Measurements from ENCODE around the gene COG5.
"Not testable (repeated sequence)": the region's sequence is repeated elsewhere in the genome, so short reads cannot be mapped to it uniquely, and the experiment has no call there.

COG5 gene

DNA sequence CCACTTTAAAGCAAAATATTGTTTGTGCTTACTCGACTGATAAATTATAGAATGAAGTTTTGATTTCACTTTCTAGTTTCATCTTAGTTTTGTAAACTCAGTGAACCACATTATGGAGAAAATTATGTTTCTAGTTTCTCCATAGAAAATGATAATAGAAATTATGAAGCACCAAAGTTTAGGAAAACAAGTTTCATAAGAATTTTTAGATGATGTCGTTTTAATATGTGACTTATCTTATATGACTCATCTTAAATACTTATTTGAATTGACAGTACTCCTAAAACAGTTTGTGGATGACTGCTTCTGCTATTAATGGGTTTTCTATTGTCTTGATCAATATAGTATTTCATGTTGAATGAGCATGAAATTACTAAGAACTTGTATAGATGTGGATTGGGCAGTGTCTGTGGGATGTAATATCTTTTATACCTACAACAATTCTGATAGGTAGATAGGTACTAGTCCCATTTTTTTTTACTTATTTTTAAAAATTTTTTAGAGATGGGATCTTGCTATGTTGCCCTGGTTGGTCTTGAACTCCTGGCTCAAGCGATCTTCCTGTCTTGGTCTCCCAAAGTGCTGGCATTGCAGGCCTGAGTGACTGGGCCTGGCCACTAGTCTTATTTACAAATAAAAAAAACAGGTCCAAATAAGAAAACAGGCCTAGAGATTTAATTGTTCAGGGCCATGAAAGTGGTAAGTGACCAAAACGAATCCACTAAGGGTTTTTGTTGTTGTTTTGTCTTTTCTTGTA is 391.3 kb downstream of the COG5 start:
- no peak for DNase-seq

DNA sequence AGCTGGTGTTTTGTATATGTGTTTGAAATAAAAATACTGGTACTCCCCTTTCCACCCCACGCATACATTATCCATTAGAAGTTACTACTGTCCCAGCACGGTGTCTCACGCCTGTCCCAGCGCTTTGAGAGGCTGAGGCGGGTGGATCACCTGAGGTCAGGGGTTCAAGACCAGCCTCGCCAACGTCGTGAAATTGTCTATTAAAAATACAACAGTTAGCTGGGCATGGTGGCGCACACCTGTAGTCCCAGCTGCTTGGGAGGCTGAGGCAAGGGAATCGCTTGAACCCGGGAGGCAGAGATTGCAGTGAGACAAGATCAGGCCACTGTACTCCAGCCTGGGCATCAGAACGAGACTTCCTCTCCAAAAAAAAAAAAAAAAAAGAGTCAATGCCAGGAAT is 392.2 kb downstream of the COG5 start:
- DNase-seq, result no peak

DNA sequence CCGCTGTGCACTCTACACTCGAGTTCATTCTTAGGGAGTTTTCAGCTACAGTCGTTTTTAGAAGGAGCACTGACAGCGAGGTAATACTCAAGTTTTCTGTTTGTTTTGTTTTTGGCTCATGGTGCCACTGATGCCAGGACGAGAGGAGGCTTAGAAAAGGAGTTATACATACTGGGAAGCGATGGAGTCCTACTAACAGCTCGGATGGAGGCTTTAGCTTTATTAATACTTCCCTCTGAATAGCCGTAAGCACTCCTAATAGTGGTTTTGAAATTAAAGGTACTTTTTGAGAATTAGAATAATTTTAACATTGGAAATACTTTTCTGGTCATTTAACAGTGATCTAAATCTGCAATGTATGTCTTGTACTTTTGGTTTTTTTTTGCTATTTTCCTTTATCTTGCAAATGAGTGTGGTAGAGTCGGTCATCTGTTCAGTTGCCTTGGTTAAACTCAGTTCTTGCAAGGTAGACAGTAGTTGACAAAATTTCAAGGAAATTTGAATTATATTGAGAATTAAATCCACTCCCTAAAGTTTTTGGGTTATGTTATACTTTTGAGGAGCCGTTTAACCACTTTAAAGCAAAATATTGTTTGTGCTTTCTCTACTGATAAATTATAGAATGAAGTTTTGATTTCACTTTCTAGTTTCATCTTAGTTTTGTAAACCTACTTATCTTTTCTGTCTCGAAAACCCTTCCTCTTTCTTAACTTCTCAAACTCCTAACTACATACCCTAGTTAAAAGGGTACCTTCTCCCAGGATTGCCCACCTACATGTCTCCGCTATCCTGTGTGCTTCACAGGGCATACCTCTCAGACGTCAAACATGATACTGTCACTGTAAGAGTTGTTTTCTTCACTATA is 393.4 kb downstream of the COG5 start:
- DNase-seq, result no peak

DNA sequence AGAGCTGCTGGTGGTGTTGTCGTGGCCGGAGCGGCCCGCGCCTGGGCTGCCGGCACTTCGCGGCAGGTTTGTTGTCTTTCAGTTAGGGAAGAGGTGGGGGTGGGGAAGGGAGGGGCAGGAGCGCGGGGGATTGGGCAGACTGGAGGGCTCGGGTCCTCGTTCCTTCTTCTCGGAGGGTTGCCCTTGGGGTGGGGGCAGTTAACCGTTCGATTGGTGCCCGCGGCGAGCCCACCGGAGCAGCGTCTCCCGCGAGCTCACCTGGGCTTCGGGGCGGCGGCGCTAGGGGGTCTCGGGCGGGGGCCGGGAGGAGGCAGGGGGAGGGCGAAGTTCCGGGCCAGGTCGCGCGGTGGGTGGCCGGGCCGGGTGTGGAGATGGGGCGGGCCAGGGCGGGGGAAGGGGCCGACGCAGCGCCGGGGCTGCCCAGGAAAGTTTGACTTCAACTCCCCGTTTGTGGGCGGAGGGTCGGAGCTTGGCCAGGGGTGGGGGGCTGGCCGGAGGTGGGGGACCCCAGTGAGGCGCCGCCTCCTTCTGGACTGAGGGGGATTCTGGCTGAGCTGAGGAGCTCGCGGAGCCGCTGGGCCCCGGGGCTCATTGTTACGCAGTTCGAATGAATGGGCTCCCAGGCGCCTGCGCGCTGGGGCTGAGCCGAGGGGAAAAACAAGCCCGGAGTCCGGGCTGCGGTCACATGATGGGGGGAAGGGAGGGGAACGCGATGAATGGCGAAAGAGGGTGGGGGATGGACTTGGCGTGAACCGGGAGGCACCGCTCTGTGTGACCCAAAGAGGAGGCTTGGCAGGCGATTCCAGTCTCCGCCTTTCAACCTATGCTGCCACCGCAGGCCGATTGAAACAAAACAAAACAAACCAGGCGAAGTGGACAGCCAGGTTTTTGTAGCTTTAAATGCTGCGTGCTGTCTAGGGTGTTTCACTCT is 394.3 kb downstream of the COG5 start:
- peak; percentile 97 for DNase-seq

DNA sequence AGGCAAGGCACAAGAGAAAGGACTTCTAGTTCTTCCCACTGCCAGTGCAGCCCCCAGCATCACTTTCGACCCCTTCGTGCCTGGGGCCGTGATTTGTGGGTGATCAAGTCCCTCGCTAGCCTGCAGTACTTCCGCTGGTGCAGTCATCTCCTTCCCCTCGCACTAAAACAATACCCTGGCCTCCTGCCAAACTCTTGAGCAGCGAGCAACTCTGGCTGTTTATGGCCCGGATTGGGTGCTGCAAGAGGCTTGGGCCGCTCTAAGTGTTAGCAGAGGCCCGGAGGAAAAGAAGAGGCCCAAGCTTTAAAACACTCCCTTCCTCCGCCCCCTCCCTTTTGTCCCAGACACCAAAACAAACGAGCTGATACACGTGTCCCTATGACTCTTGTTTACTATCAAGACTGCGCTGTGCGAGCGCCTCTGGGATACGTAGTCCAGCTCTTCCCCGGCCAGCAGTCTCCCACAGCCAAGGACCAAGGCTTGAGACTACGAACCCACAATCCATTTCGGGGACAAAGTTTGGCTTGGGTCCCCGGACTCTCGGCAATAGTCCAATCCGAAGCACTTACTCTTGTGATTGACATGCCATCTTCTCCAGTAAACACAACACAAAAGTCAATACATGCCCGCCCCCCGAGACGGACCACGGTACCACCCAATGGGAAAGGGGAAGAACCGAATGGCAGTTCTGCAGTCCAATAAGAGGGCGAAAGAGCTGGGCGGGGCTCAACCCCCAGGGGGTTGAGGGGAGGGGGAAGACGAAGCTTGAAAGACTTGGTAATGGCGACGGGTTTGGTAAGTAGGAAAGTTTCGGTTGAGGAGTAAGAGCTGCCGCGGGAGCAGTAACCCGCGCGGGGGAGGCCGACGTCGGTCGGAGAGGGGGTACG is 395.2 kb downstream of the COG5 start, which contains the start of gene HBP1:
Gene HBP1 (plus strand): TSS at position 771 of the 887 bp plus-strand sequence. CDS start 10,891 bp downstream, outside the sequence.
- DNase-seq, result peak; percentile 100

DNA sequence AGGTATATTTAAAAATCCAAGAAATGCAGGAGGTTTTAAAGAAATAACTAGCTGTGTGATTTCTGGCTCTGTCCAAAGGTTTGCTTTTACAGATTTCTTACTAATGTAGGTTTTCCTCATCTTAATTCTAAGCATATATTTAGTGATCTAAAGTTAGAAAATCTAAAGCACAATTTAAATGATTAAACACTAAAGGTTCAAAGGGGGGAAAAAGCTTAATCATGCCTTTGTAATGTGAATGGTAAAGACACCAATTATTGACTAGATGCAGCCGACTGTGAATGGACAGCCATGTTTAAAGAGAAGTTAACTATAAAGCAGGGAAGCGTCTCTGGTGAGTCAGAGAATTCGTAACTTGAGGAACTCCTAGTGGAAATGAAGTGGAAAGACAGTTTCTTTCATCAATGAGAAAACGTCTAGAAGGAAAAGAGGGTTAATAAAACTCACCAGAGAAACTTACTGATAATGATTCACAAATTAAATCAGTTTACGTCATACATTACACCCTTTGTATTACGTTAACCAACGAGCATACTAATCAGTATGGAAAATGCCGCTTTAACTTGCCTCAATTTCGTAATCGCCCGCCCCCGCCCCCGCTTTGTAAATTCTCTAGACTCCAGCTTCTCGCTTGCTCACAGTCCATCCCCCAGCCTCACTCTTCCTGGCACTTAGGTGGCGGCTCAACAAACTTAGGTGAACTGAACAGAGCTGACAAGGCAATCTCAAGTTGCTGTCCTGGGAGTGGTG is 396.1 kb downstream of the COG5 start:
- DNase-seq, result peak; percentile 82

DNA sequence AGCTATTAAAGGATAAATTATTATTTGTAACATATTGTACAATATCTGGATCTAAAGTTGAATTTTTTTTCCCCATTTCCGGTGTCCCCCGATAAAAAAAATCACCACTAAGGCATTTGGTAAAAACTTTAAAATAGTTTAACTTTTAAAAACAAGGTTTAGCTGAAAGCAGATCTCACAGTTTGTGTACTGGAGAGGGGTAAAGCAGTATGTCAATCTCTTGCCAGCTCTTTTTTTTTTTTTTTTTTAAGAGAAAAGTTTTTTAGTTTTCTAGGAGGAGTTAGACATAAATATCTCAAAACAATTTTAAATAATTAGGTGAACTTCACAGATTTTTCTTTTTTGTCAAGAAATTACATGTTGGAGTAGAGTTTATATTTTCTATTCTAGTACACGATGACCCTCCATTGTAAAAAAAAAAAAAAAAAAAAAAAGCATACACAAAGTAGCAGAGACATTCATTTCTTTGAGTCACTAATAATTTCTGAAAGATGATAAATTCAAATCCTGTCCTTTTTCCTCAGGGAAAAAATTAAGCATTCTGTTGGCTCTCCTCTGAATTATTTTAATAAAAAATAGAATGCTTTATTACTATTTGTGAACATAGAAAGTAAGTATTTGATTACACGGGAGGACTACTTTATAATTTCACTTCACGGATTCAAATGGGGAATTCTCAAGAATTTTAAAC is 396.8 kb downstream of the COG5 start:
- DNase-seq, result no peak

DNA sequence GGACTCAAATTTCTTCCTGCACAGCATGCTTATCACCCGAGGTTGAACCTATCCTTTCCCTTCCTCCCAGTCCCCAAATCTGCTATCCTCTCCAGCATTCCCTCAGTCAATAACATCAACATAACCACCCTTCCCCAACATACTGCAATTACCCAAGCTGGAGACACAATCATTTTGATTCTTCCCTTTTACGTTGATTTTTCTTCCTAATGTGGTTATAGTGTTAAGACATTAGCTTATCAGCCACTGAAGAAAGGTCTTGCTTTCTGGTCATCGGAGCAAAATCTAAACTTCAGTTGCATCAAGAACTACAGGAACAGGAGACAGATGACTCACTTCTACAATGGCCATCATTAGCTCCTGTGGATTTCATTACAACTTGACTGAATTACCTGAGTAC is 398.4 kb downstream of the COG5 start:
- no peak for DNase-seq

DNA sequence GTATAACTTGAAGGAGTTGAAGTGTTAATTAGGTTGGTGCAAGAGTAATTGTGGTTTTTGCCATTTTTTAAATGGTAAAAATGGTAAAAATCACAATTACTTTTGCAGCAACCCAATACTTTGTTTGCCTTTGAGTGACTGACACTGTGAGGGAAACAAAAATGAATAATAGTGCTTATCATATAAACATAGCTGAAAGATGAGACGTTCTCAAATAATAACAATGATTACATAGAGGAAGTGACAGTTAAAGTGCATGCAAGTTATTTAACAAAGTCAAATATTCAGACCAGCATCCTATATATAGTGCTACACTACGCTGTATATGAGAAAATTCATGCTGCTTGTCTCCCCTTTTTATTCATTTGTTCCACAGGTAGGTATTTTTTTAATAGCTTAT is 399.6 kb downstream of the COG5 start:
- DNase-seq, result no peak

DNA sequence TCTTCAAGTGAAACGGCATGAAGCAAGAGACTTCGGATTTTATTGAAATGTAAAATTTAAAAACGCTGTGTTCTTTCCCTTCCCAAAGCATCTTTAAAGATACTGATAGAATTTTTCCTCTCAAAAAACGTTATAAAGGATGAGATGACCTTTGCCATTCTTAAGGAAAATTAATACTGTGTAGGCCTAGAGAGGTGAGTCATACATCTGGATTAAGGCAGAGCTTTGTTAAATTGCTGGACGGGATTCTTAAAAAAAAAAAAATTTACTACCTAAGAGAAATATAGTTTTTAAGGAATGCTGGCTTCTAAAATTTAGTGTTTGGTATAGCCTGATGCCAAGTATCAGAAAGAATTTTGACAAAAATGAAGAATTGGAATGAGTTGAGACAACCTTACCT is 401.2 kb downstream of the COG5 start:
- no peak for DNase-seq

DNA sequence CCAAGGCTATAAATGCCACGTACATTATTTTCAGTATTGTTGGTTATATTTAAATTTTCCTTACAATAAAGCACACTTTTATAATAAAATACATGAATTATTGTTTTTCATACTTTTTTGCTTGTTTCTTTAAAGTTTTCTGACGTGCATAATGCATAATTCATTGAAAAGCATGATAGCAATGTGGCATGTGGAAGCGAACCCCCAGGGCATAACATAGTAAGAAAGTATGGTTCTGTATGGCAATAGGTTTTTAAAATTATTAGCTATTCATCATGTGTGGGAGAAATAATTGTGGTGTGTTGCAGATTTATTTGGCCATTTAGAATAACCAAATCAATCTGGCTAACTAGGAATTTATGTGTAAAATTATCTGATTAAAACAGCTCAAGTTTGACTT is 402.3 kb downstream of the COG5 start:
- no peak for DNase-seq

DNA sequence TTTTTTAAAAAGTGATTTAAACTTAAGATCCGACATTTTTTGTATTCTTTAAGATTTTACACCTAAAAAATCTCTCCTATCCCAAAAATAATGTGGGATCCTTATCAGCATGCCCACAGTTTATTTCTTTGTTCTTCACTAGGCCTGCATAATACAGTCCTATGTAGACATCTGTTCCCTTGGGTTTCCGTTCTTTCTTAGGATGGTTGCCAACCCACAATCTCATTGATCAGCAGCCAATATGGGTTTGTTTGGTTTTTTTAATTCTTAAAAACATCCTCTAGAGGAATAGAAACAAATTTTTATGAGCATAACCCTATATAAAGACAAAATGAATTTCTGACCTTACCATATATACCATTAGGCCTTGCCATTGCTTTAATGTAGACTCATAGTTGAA is 403.3 kb downstream of the COG5 start:
- no peak for DNase-seq

DNA sequence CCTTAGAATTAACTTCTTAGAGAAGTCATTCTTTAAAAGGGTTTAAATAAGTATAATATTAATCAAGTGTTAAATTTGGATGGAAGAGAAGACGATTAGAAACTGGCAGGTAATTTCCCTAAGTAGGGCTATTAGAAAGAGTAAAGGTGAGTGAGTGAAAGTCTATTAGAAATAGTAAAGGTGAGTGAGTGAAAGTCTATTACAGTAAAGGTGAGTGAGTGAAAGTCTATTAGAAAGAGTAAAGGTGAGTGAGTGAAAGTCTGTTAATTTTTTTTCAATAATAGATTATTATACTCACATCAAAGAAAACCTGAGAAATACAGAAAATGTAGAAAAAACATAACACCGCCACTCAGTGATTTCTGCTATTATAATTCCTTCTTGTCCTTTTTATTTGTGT is 405.7 kb downstream of the COG5 start:
- no peak for DNase-seq

DNA sequence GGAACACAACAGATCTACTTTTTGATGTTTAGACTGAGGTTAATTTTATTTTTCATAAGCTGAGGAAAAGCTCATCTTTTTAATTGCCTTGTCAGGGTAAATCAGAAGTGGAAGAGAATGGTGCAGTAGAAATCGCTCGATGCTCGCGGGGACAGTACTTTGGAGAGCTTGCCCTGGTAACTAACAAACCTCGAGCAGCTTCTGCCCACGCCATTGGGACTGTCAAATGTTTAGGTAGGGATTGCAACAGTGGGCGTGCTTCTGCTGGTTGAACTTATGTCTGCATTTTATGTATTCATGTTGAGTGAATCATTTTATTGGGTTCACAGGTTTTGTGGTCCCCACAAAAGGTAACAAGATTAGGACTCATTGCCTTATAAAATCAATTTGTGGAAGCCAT is 406.6 kb downstream of the COG5 start:
- no peak for DNase-seq

DNA sequence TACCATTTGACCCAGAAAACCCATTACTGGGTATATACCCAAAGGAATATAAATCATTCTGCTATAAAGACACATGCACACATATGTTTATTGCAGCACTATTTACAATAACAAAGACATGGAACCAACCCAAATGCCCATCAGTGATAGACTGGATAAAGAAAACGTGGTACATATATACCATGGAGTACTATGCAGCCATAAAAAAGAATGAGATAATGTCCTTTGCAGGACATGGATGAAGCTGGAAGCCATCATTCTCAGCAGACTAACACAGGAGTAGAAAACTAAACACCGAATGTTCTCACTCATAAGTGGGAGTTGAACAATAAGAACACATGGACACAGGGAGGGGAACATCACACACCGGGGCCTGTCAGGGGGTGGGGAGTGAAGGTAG is 408.0 kb downstream of the COG5 start:
- DNase-seq, result not testable (repeated sequence)

DNA sequence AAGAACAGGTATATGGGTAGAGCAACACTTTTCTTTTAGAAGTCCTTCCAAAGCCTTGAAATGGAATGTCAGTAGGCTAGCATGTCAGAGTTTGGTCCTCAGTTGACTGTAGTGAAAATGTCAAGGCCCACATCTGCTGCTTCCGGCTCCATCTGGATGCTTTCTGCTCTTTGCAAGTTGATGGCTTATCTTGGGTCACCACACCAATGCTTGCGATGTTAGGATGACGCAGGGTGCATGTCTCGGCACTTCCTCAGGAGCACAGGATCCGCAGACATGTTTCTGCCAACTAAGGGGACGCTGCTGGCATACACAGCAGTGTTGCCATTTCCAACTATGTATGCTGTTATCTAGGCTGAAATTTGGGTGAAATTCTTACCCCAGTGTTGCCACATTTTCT is 408.9 kb downstream of the COG5 start:
- no peak for DNase-seq

DNA sequence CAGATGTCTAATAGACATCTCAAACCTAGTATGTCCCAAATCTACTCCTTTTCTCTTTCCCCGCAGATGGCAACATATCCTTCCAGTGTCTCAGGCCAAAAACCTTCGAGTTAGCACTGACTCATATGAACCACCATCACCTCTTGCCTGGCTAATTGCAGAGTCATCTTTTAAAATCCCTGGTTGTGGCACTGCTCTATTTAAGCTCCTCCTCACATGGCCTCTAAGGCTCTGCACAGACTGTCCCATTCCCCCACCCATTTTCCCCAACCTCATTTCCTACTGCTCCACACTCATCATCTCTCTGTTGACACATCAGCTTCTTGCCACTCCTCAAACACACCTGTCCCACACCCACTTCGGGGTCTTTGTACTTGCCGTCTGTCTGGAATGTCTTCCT is 411.7 kb downstream of the COG5 start:
- DNase-seq, result no peak

Measured in hematopoietic multipotent progenitor cell treated with erythropoietin and hydrocortisone succinate and interleukin-3 and kit ligand, for 8 days (in vitro differentiated cells).